Measurements from ENCODE around the gene FAM13C.
"Not testable (repeated sequence)": the region's sequence is repeated elsewhere in the genome, so short reads cannot be mapped to it uniquely, and the experiment has no call there.

The FAM13C gene

DNA sequence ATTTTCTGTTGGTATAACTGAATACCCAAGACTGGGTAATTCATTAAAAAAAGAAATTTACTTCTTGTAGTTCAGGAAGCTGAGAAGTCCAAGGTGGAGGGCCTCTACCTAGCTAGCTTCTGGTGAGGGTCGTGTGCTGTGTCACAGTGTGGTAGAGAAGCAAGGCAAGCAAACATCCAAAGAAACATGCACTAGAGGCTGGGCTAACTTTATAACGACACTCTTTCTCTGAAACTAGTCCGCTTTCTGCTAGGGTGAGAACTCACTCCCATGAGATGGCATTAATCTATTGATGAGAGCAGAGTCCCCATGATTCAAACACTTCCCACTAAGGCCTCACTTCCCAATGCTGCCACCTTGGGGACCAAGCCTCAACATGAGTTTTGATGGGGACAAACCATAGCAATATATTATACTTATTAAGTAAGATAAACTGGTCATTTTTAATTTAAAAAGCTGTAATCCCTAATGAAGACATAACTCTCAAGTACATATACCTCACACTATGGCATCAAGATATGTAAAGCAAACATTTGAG, 135.1 kb downstream of the FAM13C start:
- H3K4me1 ChIP-seq (ENCODE audit: control insufficient read depth, insufficient read depth, low read length): no peaks in the 10 kb centered on the region
- H3K4me3 ChIP-seq (ENCODE audit: low read depth, low read length): no peak overlapping the region
- no peak for TF ChIP-seq SCRT1 (tag by site-specific recombination; IDR thresholded peaks at IDR 0.05; ENCODE audit: borderline replicate concordance)
- TF ChIP-seq, protein P1, sequence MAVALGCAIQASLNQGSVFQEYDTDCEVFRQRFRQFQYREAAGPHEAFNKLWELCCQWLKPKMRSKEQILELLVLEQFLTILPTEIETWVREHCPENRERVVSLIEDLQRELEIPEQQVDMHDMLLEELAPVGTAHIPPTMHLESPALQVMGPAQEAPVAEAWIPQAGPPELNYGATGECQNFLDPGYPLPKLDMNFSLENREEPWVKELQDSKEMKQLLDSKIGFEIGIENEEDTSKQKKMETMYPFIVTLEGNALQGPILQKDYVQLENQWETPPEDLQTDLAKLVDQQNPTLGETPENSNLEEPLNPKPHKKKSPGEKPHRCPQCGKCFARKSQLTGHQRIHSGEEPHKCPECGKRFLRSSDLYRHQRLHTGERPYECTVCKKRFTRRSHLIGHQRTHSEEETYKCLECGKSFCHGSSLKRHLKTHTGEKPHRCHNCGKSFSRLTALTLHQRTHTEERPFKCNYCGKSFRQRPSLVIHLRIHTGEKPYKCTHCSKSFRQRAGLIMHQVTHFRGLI (tag by site-specific recombination; IDR thresholded peaks at IDR 0.05): no peak
- no peak for TF ChIP-seq KLF10 (tag by site-specific recombination; IDR thresholded peaks at IDR 0.05)
- TF ChIP-seq ZNF830 (tag by site-specific recombination; IDR thresholded peaks at IDR 0.05; ENCODE audit: low read depth): no peak
- TF ChIP-seq, protein P2, sequence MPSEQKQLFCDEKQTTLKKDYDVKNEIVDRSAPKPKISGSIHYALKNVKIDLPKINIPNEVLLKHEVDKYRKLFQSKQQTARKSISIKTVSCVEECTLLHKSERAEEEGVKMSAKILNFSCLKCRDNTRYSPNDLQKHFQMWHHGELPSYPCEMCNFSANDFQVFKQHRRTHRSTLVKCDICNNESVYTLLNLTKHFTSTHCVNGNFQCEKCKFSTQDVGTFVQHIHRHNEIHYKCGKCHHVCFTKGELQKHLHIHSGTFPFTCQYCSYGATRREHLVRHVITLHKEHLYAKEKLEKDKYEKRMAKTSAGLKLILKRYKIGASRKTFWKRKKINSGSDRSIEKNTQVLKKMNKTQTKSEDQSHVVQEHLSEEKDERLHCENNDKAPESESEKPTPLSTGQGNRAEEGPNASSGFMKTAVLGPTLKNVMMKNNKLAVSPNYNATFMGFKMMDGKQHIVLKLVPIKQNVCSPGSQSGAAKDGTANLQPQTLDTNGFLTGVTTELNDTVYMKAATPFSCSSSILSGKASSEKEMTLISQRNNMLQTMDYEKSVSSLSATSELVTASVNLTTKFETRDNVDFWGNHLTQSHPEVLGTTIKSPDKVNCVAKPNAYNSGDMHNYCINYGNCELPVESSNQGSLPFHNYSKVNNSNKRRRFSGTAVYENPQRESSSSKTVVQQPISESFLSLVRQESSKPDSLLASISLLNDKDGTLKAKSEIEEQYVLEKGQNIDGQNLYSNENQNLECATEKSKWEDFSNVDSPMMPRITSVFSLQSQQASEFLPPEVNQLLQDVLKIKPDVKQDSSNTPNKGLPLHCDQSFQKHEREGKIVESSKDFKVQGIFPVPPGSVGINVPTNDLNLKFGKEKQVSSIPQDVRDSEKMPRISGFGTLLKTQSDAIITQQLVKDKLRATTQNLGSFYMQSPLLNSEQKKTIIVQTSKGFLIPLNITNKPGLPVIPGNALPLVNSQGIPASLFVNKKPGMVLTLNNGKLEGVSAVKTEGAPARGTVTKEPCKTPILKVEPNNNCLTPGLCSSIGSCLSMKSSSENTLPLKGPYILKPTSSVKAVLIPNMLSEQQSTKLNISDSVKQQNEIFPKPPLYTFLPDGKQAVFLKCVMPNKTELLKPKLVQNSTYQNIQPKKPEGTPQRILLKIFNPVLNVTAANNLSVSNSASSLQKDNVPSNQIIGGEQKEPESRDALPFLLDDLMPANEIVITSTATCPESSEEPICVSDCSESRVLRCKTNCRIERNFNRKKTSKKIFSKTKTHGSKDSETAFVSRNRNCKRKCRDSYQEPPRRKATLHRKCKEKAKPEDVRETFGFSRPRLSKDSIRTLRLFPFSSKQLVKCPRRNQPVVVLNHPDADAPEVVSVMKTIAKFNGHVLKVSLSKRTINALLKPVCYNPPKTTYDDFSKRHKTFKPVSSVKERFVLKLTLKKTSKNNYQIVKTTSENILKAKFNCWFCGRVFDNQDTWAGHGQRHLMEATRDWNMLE (tag by site-specific recombination; conservative IDR thresholded peaks at IDR 0.05; ENCODE audit: low read depth): no peak
- TF ChIP-seq, protein P3, sequence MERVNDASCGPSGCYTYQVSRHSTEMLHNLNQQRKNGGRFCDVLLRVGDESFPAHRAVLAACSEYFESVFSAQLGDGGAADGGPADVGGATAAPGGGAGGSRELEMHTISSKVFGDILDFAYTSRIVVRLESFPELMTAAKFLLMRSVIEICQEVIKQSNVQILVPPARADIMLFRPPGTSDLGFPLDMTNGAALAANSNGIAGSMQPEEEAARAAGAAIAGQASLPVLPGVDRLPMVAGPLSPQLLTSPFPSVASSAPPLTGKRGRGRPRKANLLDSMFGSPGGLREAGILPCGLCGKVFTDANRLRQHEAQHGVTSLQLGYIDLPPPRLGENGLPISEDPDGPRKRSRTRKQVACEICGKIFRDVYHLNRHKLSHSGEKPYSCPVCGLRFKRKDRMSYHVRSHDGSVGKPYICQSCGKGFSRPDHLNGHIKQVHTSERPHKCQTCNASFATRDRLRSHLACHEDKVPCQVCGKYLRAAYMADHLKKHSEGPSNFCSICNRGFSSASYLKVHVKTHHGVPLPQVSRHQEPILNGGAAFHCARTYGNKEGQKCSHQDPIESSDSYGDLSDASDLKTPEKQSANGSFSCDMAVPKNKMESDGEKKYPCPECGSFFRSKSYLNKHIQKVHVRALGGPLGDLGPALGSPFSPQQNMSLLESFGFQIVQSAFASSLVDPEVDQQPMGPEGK (tag by site-specific recombination; IDR thresholded peaks at IDR 0.05): no peak
- no peak for TF ChIP-seq ZNF302 (tag by site-specific recombination; IDR thresholded peaks at IDR 0.05; ENCODE audit: low read depth)
- TF ChIP-seq RBAK (tag by site-specific recombination; IDR thresholded peaks at IDR 0.05): no peak
- no peak for TF ChIP-seq ZNF596 (tag by site-specific recombination; IDR thresholded peaks at IDR 0.05)
- POLR2A ChIA-PET: no interaction called here
- no peak overlapping the region for H3K27ac ChIP-seq (ENCODE audit: extremely low read depth, low read depth, low read length)
- no peaks in the 10 kb centered on the region for H3K36me3 ChIP-seq (ENCODE audit: control insufficient read depth in 2 of 2, insufficient read depth in 1 of 2, low read length in 2 of 2)
- CTCF ChIA-PET: interaction anchor here (0.7 kb wide), 1 partner anchor 276 kb away, joined by 3 read pairs; no protein-coding TSS in a partner anchor
- no peaks in the 10 kb centered on the region for H3K9me3 ChIP-seq (ENCODE audit: control insufficient read depth, insufficient read depth, low read depth, low read length)

DNA sequence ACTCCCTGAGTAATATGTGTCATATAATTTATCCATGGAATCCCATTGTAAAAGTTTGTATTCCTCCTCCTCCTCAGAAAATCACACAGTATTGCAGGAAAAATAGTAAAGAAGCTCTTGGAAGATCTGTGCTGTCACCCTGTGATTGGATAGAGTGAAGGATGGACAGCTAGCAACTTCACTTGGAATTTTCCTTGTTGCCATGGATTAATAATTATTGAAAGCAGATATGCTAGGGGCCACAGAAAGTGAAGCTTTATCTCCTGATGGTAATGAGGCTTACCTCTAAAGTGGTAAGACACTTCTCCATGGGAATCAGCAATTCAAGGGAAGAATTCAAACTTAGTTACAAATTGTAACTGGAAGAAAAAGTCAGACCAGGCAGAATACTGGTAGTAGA, 137.1 kb downstream of the FAM13C start:
- Histone ChIP-seq H3K4me1 (ENCODE audit: control insufficient read depth, insufficient read depth, low read length) (no peaks in the 10 kb centered on the region), H3K9me3 (ENCODE audit: control insufficient read depth, insufficient read depth, low read depth, low read length) (no peaks in the 10 kb centered on the region), H3K4me3 (ENCODE audit: low read depth, low read length) (no peak overlapping the region), H3K27ac (ENCODE audit: extremely low read depth, low read depth, low read length) (no peak overlapping the region), H3K36me3 (ENCODE audit: control insufficient read depth in 2 of 2, insufficient read depth in 1 of 2, low read length in 2 of 2) (no peaks in the 10 kb centered on the region)
- ChIA-PET POLR2A (no interaction called here), CTCF (no interaction called here)
- no peak for TF ChIP-seq ZNF248 (tag by site-specific recombination; IDR thresholded peaks at IDR 0.05)
- no peak for TF ChIP-seq ZNF596 (tag by site-specific recombination; IDR thresholded peaks at IDR 0.05)
- no peak for TF ChIP-seq ZNF610 (tag by site-specific recombination; IDR thresholded peaks at IDR 0.05; ENCODE audit: borderline replicate concordance)
- TF ChIP-seq ZNF624 (tag by site-specific recombination; IDR thresholded peaks at IDR 0.05): no peak

DNA sequence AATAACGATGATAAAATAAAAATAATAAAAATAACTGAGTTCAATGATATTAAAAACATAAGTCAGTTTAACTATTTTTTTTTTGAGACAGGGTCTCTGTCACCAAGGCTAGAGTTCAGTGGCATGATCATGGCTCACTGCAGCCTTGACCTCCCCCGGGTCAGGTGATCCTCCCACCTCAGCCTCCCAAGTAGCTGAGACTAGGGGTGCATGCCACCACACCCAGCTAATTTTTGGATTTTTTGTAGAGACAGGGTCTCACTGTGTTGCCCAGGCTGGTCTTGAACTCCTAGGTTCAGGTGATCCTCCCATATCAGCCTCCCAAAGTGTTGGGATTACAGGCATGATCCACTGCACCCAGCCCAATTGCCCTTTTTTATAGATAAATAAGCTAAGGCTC, 138.8 kb downstream of the FAM13C start:
- POLR2A ChIA-PET; H3K27ac ChIP-seq (ENCODE audit: extremely low read depth, low read depth, low read length); H3K36me3 ChIP-seq (ENCODE audit: control insufficient read depth in 2 of 2, insufficient read depth in 1 of 2, low read length in 2 of 2); H3K9me3 ChIP-seq (ENCODE audit: control insufficient read depth, insufficient read depth, low read depth, low read length); H3K4me1 ChIP-seq (ENCODE audit: control insufficient read depth, insufficient read depth, low read length); H3K4me3 ChIP-seq (ENCODE audit: low read depth, low read length): not testable (repeated sequence)
- CTCF ChIA-PET: interaction anchor here (0.6 to 0.7 kb wide), 2 partner anchors 13 to 442 kb away, joined by 3 read pairs; no protein-coding TSS in a partner anchor

Measured in HEK293 (cell line).